Measurements from ENCODE around the gene LONP1.
"Not testable (repeated sequence)": the region's sequence is repeated elsewhere in the genome, so short reads cannot be mapped to it uniquely, and the experiment has no call there.

Gene LONP1

GRCh38 chr19:5692723-5693194 is 27.2 kb downstream of the LONP1 start:
- Histone ChIP-seq H3K9ac (ENCODE audit: low read depth in 1 of 2, low read length in 2 of 2) (peak overlapping the region in 1 of 2 donors; percentile 54), H3K27me3 (ENCODE audit: control insufficient read depth in 1 of 2, insufficient read depth in 2 of 2, low read length in 2 of 2) (no peaks in the 10 kb centered on the region), H3K9me3 (ENCODE audit: control insufficient read depth in 1 of 2, low read length in 2 of 2) (no peaks in the 10 kb centered on the region), H3K4me1 (ENCODE audit: control insufficient read depth in 1 of 2, insufficient read depth in 2 of 2, low read length in 2 of 2) (peaks cover 13 to 14% of the 10 kb centered on the region in 2 donors), H3K36me3 (ENCODE audit: control insufficient read depth in 1 of 2, insufficient read depth in 2 of 2, low read length in 2 of 2) (peaks cover 37 to 57% of the 10 kb centered on the region in 2 donors), H3K4me3 (ENCODE audit: low read depth in 1 of 2, low read length in 2 of 2) (no peak overlapping the region), H3K27ac (ENCODE audit: low read depth, low read length) (no peak overlapping the region)

GRCh38 chr19:5691822-5692722 is 27.9 kb downstream of the LONP1 start:
- H3K4me1 ChIP-seq (ENCODE audit: control insufficient read depth in 1 of 2, insufficient read depth in 2 of 2, low read length in 2 of 2), result peaks cover 13 to 18% of the 10 kb centered on the region in 2 donors
- no peak overlapping the region for H3K27ac ChIP-seq (ENCODE audit: low read depth, low read length)
- no peaks in the 10 kb centered on the region for H3K27me3 ChIP-seq (ENCODE audit: control insufficient read depth in 1 of 2, insufficient read depth in 2 of 2, low read length in 2 of 2)
- peak overlapping the region in 1 of 2 donors; percentile 54 for H3K9ac ChIP-seq (ENCODE audit: low read depth in 1 of 2, low read length in 2 of 2)
- peak overlapping the region; percentile 92 to 95 for H3K4me3 ChIP-seq (ENCODE audit: low read depth in 1 of 2, low read length in 2 of 2)
- H3K9me3 ChIP-seq (ENCODE audit: control insufficient read depth in 1 of 2, low read length in 2 of 2), result no peaks in the 10 kb centered on the region
- peaks cover 37 to 54% of the 10 kb centered on the region in 2 donors for H3K36me3 ChIP-seq (ENCODE audit: control insufficient read depth in 1 of 2, insufficient read depth in 2 of 2, low read length in 2 of 2)

- Histone ChIP-seq H3K9me3 (ENCODE audit: control insufficient read depth in 1 of 2, low read length in 2 of 2) (no peaks in the 10 kb centered on the region), H3K4me3 (ENCODE audit: low read depth in 1 of 2, low read length in 2 of 2) (peak overlapping the region; percentile 92 to 95), H3K36me3 (ENCODE audit: control insufficient read depth in 1 of 2, insufficient read depth in 2 of 2, low read length in 2 of 2) (peaks cover 31 to 45% of the 10 kb centered on the region in 2 donors), H3K27ac (ENCODE audit: low read depth, low read length) (peak overlapping the region; percentile 70), H3K9ac (ENCODE audit: low read depth in 1 of 2, low read length in 2 of 2) (peak overlapping the region; percentile 73 to 86), H3K4me1 (ENCODE audit: control insufficient read depth in 1 of 2, insufficient read depth in 2 of 2, low read length in 2 of 2) (peaks cover 13 to 18% of the 10 kb centered on the region in 2 donors), H3K27me3 (ENCODE audit: control insufficient read depth in 1 of 2, insufficient read depth in 2 of 2, low read length in 2 of 2) (no peaks in the 10 kb centered on the region)
Observed at GRCh38 chr19:5690955-5691821, 28.8 kb downstream of the LONP1 start.

- H3K4me1 ChIP-seq (ENCODE audit: control insufficient read depth in 1 of 2, insufficient read depth in 2 of 2, low read length in 2 of 2), result peaks cover 13 to 18% of the 10 kb centered on the region in 2 donors
- no peaks in the 10 kb centered on the region for H3K9me3 ChIP-seq (ENCODE audit: control insufficient read depth in 1 of 2, low read length in 2 of 2)
- H3K4me3 ChIP-seq (ENCODE audit: low read depth in 1 of 2, low read length in 2 of 2), result peak within 1 kb of the TSS; percentile 92 to 95
- no peaks in the 10 kb centered on the region for H3K27me3 ChIP-seq (ENCODE audit: control insufficient read depth in 1 of 2, insufficient read depth in 2 of 2, low read length in 2 of 2)
- H3K9ac ChIP-seq (ENCODE audit: low read depth in 1 of 2, low read length in 2 of 2), result peak within 1 kb of the TSS; percentile 73 to 86
- H3K36me3 ChIP-seq (ENCODE audit: control insufficient read depth in 1 of 2, insufficient read depth in 2 of 2, low read length in 2 of 2), result peaks cover 29 to 38% of the 10 kb centered on the region in 2 donors
- peak within 1 kb of the TSS; percentile 70 for H3K27ac ChIP-seq (ENCODE audit: low read depth, low read length)
Observed at GRCh38 chr19:5690125-5690954, 29.6 kb downstream of the LONP1 start, which contains the start of gene RPL36. Gene RPL36, plus strand, starts transcription at chr19:5690295. Its CDS starts 213 bp downstream, at chr19:5690508.

GRCh38 chr19:5688262-5688881 is 31.6 kb downstream of the LONP1 start:
- H3K27me3 ChIP-seq (ENCODE audit: control insufficient read depth in 1 of 2, insufficient read depth in 2 of 2, low read length in 2 of 2); H3K9ac ChIP-seq (ENCODE audit: low read depth in 1 of 2, low read length in 2 of 2); H3K27ac ChIP-seq (ENCODE audit: low read depth, low read length); H3K9me3 ChIP-seq (ENCODE audit: control insufficient read depth in 1 of 2, low read length in 2 of 2); H3K4me3 ChIP-seq (ENCODE audit: low read depth in 1 of 2, low read length in 2 of 2): not testable (repeated sequence)
- Histone ChIP-seq H3K36me3 (ENCODE audit: control insufficient read depth in 1 of 2, insufficient read depth in 2 of 2, low read length in 2 of 2) (peaks cover 15 to 18% of the 10 kb centered on the region in 2 donors), H3K4me1 (ENCODE audit: control insufficient read depth in 1 of 2, insufficient read depth in 2 of 2, low read length in 2 of 2) (peaks cover 13 to 18% of the 10 kb centered on the region in 2 donors)

GRCh38 chr19:5687360-5688198 is 32.4 kb downstream of the LONP1 start:
- Histone ChIP-seq H3K36me3 (ENCODE audit: control insufficient read depth in 1 of 2, insufficient read depth in 2 of 2, low read length in 2 of 2) (peaks cover 7 to 10% of the 10 kb centered on the region in 2 donors), H3K4me1 (ENCODE audit: control insufficient read depth in 1 of 2, insufficient read depth in 2 of 2, low read length in 2 of 2) (peaks cover 10 to 16% of the 10 kb centered on the region in 2 donors), H3K27me3 (ENCODE audit: control insufficient read depth in 1 of 2, insufficient read depth in 2 of 2, low read length in 2 of 2) (no peaks in the 10 kb centered on the region), H3K4me3 (ENCODE audit: low read depth in 1 of 2, low read length in 2 of 2) (peak overlapping the region; percentile 68 to 71), H3K9ac (ENCODE audit: low read depth in 1 of 2, low read length in 2 of 2) (no peak overlapping the region), H3K27ac (ENCODE audit: low read depth, low read length) (no peak overlapping the region), H3K9me3 (ENCODE audit: control insufficient read depth in 1 of 2, low read length in 2 of 2) (no peaks in the 10 kb centered on the region)

- Histone ChIP-seq H3K4me1 (ENCODE audit: control insufficient read depth in 1 of 2, insufficient read depth in 2 of 2, low read length in 2 of 2) (peaks cover 3 to 8% of the 10 kb centered on the region in 2 donors), H3K9me3 (ENCODE audit: control insufficient read depth in 1 of 2, low read length in 2 of 2) (no peaks in the 10 kb centered on the region), H3K9ac (ENCODE audit: low read depth in 1 of 2, low read length in 2 of 2) (peak overlapping the region; percentile 48 to 51), H3K27ac (ENCODE audit: low read depth, low read length) (peak overlapping the region; percentile 77), H3K4me3 (ENCODE audit: low read depth in 1 of 2, low read length in 2 of 2) (peak overlapping the region; percentile 68 to 71), H3K36me3 (ENCODE audit: control insufficient read depth in 1 of 2, insufficient read depth in 2 of 2, low read length in 2 of 2) (peaks cover 0 to 2% of the 10 kb centered on the region in 2 donors), H3K27me3 (ENCODE audit: control insufficient read depth in 1 of 2, insufficient read depth in 2 of 2, low read length in 2 of 2) (no peaks in the 10 kb centered on the region)
Observed at GRCh38 chr19:5686647-5687359, 33.1 kb downstream of the LONP1 start.

GRCh38 chr19:5686326-5686646 is 33.7 kb downstream of the LONP1 start:
- Histone ChIP-seq H3K9ac (ENCODE audit: low read depth in 1 of 2, low read length in 2 of 2) (peak overlapping the region in 1 of 2 donors; percentile 48), H3K4me1 (ENCODE audit: control insufficient read depth in 1 of 2, insufficient read depth in 2 of 2, low read length in 2 of 2) (peaks cover 2 to 4% of the 10 kb centered on the region in 2 donors), H3K4me3 (ENCODE audit: low read depth in 1 of 2, low read length in 2 of 2) (peak overlapping the region; percentile 68 to 71), H3K9me3 (ENCODE audit: control insufficient read depth in 1 of 2, low read length in 2 of 2) (no peaks in the 10 kb centered on the region), H3K36me3 (ENCODE audit: control insufficient read depth in 1 of 2, insufficient read depth in 2 of 2, low read length in 2 of 2) (no peaks in the 10 kb centered on the region), H3K27me3 (ENCODE audit: control insufficient read depth in 1 of 2, insufficient read depth in 2 of 2, low read length in 2 of 2) (peaks cover 0 to 3% of the 10 kb centered on the region in 2 donors), H3K27ac (ENCODE audit: low read depth, low read length) (no peak overlapping the region)
